Lower leg skin (tissue), 3 donors: Measurements from ENCODE around the gene SPCS3.

Experiments
- CTCF ChIP-seq, 3 donors: fragments of 450-650 bp; IDR thresholded peaks; one replicate each; pipeline ENCODE4 v1.5.1; 2016; ENCODE audit warnings: antibody characterized with exemption in 3 of 3, mild to moderate bottlenecking in 3 of 3, moderate library complexity in 2 of 3
- POLR2A ChIP-seq, 2 donors: fragments of 450-650 bp; IDR thresholded peaks; one replicate each; pipeline ENCODE4 v1.6.1; 2016 to 2017; ENCODE audit warnings: antibody characterized with exemption in 2 of 2, mild to moderate bottlenecking in 1 of 2, moderate library complexity in 1 of 2

GRCh38 chr4:176350671-176351070, 30.9 kb downstream of the SPCS3 start:
- TF ChIP-seq CTCF (IDR thresholded peaks at IDR 0.05) (no peak), POLR2A (IDR thresholded peaks at IDR 0.05) (no peak)
